HG03558 (cell line): ENCODE data around the gene TGM2.

Experiments
- ATAC-seq: cut with Tn5 transposase; IDR thresholded peaks from one replicate; pipeline ENCODE4 v1.9.1; 2021; ENCODE audit warnings: moderate number of reproducible peaks; ENCODE audit not compliant: unreplicated experiment; ENCODE audit errors: extremely low read depth

The TGM2 gene

DNA sequence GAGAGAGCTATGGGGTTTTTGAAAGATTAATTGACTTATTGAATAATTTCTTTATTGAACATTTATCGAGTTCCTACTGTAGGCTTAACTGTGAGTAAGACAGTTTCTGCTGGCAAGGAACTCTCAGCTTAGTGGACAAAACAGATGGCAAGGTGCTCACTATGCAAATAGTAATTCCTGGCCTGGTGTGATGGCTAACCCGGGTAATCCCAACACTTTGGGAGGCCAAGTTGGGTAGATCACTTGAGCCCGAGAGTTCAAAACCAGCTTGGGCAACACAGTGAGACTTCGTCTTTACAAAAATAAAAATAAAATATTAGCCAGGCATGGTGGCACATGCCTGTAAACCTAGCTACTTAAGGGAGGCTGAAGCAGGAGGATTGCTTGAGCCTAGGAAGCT, 13.5 kb upstream of the TGM2 start:
- no peak for ATAC-seq

DNA sequence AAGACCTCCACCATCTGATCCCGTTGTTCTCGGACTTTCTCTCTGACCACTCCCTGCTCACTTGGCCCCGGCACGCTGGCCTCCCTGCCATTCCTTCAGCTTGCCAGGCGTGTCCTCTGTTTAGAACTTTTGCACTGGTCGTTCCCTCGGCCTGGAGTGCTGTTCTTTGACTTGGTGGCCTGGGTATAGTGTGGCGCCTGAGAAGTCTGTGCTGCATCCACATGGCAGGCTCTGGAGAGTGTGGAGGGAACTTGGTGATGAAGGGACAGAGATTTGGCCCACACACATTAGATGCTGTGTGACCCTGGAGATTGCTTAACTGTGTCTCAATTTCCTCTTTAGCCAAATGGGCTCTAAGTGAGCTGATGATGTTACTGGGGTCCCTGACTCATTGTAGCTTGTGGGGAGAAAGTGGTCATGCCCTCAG, 13.0 kb upstream of the TGM2 start:
- ATAC-seq, result no peak

- ATAC-seq, result no peak
Observed at GRCh38 chr20:38177201-38177600, 12.1 kb upstream of the TGM2 start.

DNA sequence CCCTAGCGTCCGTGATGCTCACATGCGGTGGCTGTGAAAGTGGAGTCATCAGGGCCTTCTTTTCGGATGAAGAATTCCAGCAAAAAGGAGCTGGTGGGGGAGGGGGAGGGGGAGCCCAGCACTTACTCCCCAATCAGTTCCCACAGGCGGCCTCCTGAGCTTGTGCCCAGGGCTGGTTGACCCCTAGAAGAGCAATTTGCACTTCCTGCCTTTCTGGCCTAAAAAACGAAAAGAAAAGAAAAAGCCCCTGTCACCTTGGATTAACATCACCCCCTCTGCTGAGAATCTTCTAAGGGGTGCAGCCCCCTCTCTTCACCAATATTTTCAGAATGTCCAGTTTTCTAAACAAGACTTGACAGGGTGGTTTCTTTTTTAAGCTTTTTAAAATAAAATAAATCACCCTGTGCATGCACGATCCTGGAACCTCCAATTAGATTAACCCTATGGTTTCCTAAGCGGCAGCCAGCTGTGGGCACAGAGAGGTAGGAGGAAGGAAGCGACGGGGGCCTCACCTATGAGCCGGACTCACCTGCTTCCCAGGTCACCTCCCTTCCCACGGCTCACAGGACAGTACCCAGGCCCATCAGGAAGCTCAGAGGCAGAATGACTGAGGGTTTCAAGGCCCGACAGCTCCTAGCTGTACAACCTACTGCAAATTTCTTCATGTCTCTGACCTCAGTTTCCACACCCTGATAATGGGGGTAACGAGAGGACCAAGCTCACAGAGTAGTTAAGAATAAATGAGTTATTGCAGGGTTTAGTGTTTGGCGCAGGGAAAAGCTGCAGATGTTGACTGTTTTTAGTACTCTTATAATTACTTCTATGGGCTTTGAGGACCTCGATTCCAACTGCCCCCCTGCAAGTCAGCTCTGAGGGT, 10.5 kb upstream of the TGM2 start:
- ATAC-seq, result no peak

DNA sequence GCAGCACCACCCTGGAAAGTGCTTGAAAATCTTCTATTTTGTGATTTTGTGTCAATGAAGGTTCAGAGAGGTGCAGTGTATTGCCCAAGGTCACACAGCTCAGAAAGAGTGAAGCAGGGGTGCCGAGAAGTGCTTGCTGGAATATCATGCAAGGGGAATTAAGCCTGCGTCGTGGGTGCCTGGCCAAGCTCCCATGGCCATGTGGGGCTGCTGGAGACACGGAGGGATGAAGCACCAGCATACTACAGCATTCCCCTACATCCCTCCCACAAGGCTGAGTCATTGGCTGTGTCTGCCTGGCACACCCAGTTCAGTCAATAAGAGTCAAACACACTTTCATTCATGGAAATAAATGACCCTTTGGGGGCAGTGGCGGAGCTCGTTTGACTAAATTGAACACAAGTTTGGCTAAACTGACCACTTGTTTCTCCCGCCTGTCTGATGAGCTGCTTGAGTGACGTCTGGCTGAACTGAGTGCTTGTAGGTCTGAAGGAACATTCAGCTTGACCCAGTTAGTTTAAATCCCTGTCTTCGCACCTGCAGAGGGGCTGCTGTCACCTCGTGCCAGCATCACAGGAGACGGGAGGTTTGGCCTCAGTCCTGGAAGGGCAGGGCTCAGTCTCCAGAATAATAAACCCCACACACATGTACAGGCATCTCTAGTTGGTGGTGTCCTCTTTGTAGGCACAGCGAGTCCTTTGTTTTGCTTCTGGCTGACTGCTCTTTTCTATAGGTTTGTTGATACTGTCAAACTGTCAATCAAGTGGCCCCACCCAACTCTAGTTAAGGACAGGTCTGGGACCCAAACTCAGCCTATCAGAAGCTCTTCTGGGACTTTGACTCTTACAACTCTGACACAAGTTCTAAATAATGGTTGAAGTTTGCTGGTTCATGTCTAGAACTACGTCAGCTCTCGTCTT, 8.4 kb upstream of the TGM2 start:
- ATAC-seq, result no peak

DNA sequence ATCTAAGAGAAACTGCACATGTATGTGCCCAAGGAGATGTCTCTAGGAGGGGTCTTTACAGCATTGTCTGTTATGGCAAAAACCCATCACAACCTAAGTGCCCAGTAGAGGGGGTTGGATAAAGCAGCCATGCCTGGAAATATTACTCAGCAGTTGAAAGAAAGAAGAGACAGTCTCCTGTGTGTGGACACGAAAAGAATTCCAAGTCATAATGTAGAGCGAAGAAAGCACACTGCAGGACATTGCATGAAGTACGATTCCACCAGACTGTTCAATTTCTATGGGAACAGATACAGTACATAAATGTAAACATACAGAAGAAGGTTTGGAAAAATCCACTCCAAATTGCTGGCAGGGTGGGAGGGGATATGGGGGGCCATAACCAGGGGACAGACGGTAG, 7.3 kb upstream of the TGM2 start:
- ATAC-seq, result no peak

- ATAC-seq, result no peak
Observed at GRCh38 chr20:38171675-38172043, 6.6 kb upstream of the TGM2 start.

DNA sequence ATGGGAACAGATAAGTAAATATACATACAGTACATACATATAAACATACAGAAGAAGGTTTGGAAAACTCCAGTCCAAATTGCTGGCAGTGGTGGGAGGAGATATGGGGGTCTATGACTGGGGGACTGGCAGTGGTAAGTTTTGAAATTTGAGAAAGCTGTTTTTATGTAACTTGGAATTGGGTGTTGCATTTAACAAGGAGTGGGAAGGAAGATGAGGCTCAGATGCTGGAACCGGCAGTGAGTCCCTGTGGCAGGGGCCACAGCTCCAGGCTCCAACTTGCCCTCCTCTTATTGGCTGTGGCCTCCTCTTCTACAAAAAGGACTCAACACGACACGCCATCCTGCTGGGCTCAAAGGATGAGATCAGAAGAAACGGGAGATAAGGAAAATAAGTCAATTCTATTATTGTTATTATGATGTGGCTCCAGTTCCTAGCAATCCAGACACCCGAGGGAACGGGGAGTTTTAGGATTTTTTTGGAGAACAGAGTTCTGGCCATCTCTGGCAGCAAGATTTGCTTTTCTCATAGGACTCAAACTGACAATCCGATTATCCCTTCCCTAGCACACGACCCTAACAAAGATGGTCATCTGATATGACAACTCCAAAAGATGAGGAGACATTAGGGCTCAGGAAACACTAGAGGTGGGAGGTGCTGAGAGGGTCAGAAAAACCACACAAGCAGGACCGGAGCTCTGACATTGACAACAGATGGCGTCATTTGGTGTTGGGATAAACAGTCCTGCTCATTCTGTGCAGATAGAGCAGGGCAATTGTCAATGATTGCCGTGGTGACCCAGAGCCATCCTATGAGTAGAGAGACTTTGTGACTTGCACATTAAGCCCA, 6.0 kb upstream of the TGM2 start:
- no peak for ATAC-seq

- ATAC-seq, result no peak
Observed at GRCh38 chr20:38170219-38170825, 5.3 kb upstream of the TGM2 start.

- ATAC-seq, result no peak
Observed at GRCh38 chr20:38169636-38170193, 4.6 kb upstream of the TGM2 start.

DNA sequence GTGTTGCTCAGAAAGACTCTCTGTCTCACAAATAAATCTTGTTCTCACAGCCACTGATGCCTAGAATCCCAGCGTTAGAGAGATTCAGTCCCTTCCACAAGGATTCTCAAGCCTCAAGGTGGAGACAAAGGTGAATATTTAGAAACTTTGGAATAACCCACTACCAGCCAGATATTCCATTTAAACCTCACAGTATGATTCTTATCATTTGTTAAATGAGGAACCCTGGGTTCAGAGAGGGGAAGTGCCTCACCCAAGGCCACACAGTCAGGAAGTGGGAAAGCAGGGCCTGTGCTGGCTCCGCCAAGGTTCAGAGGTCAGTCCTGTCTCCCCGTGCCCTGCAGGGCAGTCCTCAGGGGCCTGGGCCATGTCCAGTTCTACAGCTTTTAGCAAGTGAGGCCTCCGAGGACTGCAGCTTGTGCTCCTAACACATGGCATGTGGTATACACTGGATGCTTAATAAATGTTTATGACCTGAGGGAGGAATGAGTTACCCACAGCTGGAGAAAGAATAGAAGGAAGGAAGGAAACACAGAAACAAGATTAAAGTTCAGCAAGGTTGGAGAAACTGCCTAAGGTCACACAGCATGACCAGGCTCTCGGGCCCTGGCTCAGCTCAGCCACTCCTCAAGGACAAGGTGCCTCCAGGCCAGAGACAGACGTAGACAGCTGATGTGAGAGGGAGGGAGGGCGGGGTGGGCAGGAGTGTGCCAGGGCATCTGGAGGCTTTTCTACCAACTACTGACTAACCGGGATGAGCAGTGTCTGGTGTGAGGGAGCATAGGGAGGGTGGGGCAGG, 3.9 kb upstream of the TGM2 start:
- no peak for ATAC-seq

GRCh38 chr20:38167851-38168760, 3.0 kb upstream of the TGM2 start:
- no peak for ATAC-seq

GRCh38 chr20:38167328-38167850, 2.3 kb upstream of the TGM2 start:
- no peak for ATAC-seq

GRCh38 chr20:38166703-38167233, 1.7 kb upstream of the TGM2 start:
- no peak for ATAC-seq

GRCh38 chr20:38165966-38166702, 1.1 kb upstream of the TGM2 start:
- no peak for ATAC-seq

GRCh38 chr20:38164624-38165088, 414 bp downstream of the TGM2 start:
- no peak for ATAC-seq

GRCh38 chr20:38164069-38164468, 1.0 kb downstream of the TGM2 start:
- ATAC-seq, result no peak
